ENCODE data around the gene FGF1. TPM values are rescaled to one million over a fixed set of nuclear protein-coding genes. Genes with fewer than 3 reads are reported as not detected.

Gene FGF1
- total and polyA plus RNA-seq, 11 donors = 8.7 to 74.7 (median 49.0) TPM

- TF ChIP-seq POLR2A (IDR thresholded peaks at IDR 0.05) = no peak
- TF ChIP-seq CTCF (IDR thresholded peaks at IDR 0.05) = no peak
- ATAC-seq (no peak), DNase-seq (no peak)
- Histone ChIP-seq H3K4me1 (peaks cover 0 to 2% (median 0%) of the 10 kb centered on the region in 12 donors), H3K27me3 (no peaks in the 10 kb centered on the region), H3K4me3 (no peak overlapping the region), H3K27ac (no peak overlapping the region), H3K36me3 (no peaks in the 10 kb centered on the region), H3K9me3 (no peaks in the 10 kb centered on the region)
- 74 to 93% (median 74%) methylated on average over 2 of the region's 2 CpGs for WGBS, 4 donors
- intact Hi-C loops (cut with DNase I) = loop anchor here in 1 of 10 donors (5.0 kb wide), 1 partner anchor 41 kb away; no protein-coding TSS in a partner anchor
Measured at GRCh38 chr5:142561029-142561428, 124.9 kb downstream of the FGF1 start.

- no peaks in the 10 kb centered on the region for H3K36me3 ChIP-seq
- H3K27me3 ChIP-seq = peaks cover 0 to 27% (median 0%) of the 10 kb centered on the region in 9 donors
- intact Hi-C loops (cut with DNase I) = loop anchor here in 2 of 10 donors (2.0 to 10.0 kb wide), 3 partner anchors 145 to 557 kb away; no protein-coding TSS in a partner anchor
- no peaks in the 10 kb centered on the region for H3K9me3 ChIP-seq
- DNase-seq = no peak
- peak overlapping the region in 8 of 12 donors; percentile 35 to 73 (median 56) for H3K27ac ChIP-seq
- ATAC-seq = no peak
- TF ChIP-seq POLR2A (IDR thresholded peaks at IDR 0.05) (no peak), CTCF (IDR thresholded peaks at IDR 0.05) (no peak)
- peak overlapping the region in 9 of 12 donors; percentile 6 to 54 (median 39) for H3K4me3 ChIP-seq
- 49 to 66% (median 61%) methylated on average over 6 of the region's 6 CpGs for WGBS, 4 donors
- peaks cover 0 to 30% (median 14%) of the 10 kb centered on the region in 12 donors for H3K4me1 ChIP-seq
Measured at GRCh38 chr5:142552107-142552506, 133.8 kb downstream of the FGF1 start.

- H3K4me1 ChIP-seq = peaks cover 0 to 30% (median 14%) of the 10 kb centered on the region in 12 donors
- H3K27ac ChIP-seq = peak overlapping the region in 9 of 12 donors; percentile 27 to 73 (median 53)
- H3K9me3 ChIP-seq = no peaks in the 10 kb centered on the region
- ATAC-seq = peak in 3 of 4 donors; percentile 35 to 76 (median 49)
- H3K36me3 ChIP-seq = no peaks in the 10 kb centered on the region
- peaks cover 0 to 27% (median 0%) of the 10 kb centered on the region in 9 donors for H3K27me3 ChIP-seq
- 13 to 22% (median 17%) methylated on average over 31 of the region's 31 CpGs for WGBS, 4 donors
- peak overlapping the region in 11 of 12 donors; percentile 6 to 54 (median 39) for H3K4me3 ChIP-seq
- TF ChIP-seq POLR2A (IDR thresholded peaks at IDR 0.05) = no peak
- TF ChIP-seq CTCF (IDR thresholded peaks at IDR 0.05) = no peak
- DNase-seq = peak in 4 of 5 donors; percentile 33 to 58 (median 45)
- intact Hi-C loops (cut with DNase I) = loop anchor here in 2 of 10 donors (2.0 to 10.0 kb wide), 3 partner anchors 146 to 557 kb away; no protein-coding TSS in a partner anchor
Measured at GRCh38 chr5:142551338-142552067, 134.4 kb downstream of the FGF1 start.

- no peak overlapping the region for H3K27ac ChIP-seq
- DNase-seq = no peak
- H3K36me3 ChIP-seq = no peaks in the 10 kb centered on the region
- ATAC-seq = no peak
- H3K4me1 ChIP-seq = peaks cover 0 to 32% (median 14%) of the 10 kb centered on the region in 12 donors
- TF ChIP-seq POLR2A (IDR thresholded peaks at IDR 0.05) (no peak), CTCF (IDR thresholded peaks at IDR 0.05) (no peak)
- intact Hi-C loops (cut with DNase I) = loop anchor here in 1 of 10 donors (5.0 to 10.0 kb wide), 2 partner anchors 147 to 556 kb away; no protein-coding TSS in a partner anchor
- WGBS, 4 donors = 95 to 100% (median 98%) methylated on average over 2 of the region's 2 CpGs
- H3K9me3 ChIP-seq = no peaks in the 10 kb centered on the region
- no peak overlapping the region for H3K4me3 ChIP-seq
- H3K27me3 ChIP-seq = peaks cover 0 to 27% (median 0%) of the 10 kb centered on the region in 9 donors
Measured at GRCh38 chr5:142550471-142550870, 135.4 kb downstream of the FGF1 start.

Data from heart left ventricle (tissue), 16 donors.